ENCODE data around the gene SELP. TPM values are rescaled to one million over a fixed set of nuclear protein-coding genes. Genes with fewer than 3 reads are reported as not detected.

Gene SELP
- total RNA-seq, 2 donors from 2014 or later, result 9.1 to 10.8 TPM

GRCh38 chr1:169631249-169631648 is 1.3 kb upstream of the SELP start:
- intact Hi-C loops (cut with DNase I), result no loop called here
- no peaks in the 10 kb centered on the region for H3K36me3 ChIP-seq
- H3K4me3 ChIP-seq, result no peak overlapping the region
- TF ChIP-seq POLR2A (IDR thresholded peaks at IDR 0.05) (no peak), POLR2AphosphoS5 (IDR thresholded peaks at IDR 0.05) (no peak), CTCF (IDR thresholded peaks at IDR 0.05) (no peak)
- no peaks in the 10 kb centered on the region for H3K9me3 ChIP-seq
- DNase-seq (ENCODE audit: low spot score), result no peak
- no peaks in the 10 kb centered on the region for H3K4me1 ChIP-seq (replicated peaks)
- H3K27me3 ChIP-seq (replicated peaks; ENCODE audit: insufficient read depth), result no peaks in the 10 kb centered on the region
- no peak overlapping the region for H3K27ac ChIP-seq
- WGBS, result 89% methylated on average over 3 of the region's 3 CpGs

- no peaks in the 10 kb centered on the region for H3K36me3 ChIP-seq
- 70% methylated on average over 2 of the region's 2 CpGs for WGBS
- no peaks in the 10 kb centered on the region for H3K27me3 ChIP-seq (replicated peaks; ENCODE audit: insufficient read depth)
- H3K4me1 ChIP-seq (replicated peaks), result no peaks in the 10 kb centered on the region
- H3K9me3 ChIP-seq, result no peaks in the 10 kb centered on the region
- no peak overlapping the region for H3K27ac ChIP-seq
- TF ChIP-seq POLR2AphosphoS5 (IDR thresholded peaks at IDR 0.05) (no peak), CTCF (IDR thresholded peaks at IDR 0.05) (no peak), POLR2A (IDR thresholded peaks at IDR 0.05) (no peak)
- no peak overlapping the region for H3K4me3 ChIP-seq
- intact Hi-C loops (cut with DNase I), result no loop called here
- DNase-seq (ENCODE audit: low spot score), result no peak
Observed at GRCh38 chr1:169624912-169625311, 5.0 kb downstream of the SELP start.

- no peaks in the 10 kb centered on the region for H3K4me1 ChIP-seq (replicated peaks)
- TF ChIP-seq POLR2AphosphoS5 (IDR thresholded peaks at IDR 0.05) (no peak), CTCF (IDR thresholded peaks at IDR 0.05) (no peak), POLR2A (IDR thresholded peaks at IDR 0.05) (no peak)
- H3K27ac ChIP-seq, result no peak overlapping the region
- no peaks in the 10 kb centered on the region for H3K36me3 ChIP-seq
- no peaks in the 10 kb centered on the region for H3K9me3 ChIP-seq
- no peak for DNase-seq (ENCODE audit: low spot score)
- no peaks in the 10 kb centered on the region for H3K27me3 ChIP-seq (replicated peaks; ENCODE audit: insufficient read depth)
- intact Hi-C loops (cut with DNase I), result no loop called here
- no peak overlapping the region for H3K4me3 ChIP-seq
Observed at GRCh38 chr1:169624122-169624521, 5.8 kb downstream of the SELP start.

GRCh38 chr1:169623132-169623926 is 6.6 kb downstream of the SELP start:
- Histone ChIP-seq H3K27ac (no peak overlapping the region), H3K9me3 (no peaks in the 10 kb centered on the region), H3K27me3 (replicated peaks; ENCODE audit: insufficient read depth) (no peaks in the 10 kb centered on the region), H3K4me3 (no peak overlapping the region), H3K4me1 (replicated peaks) (no peaks in the 10 kb centered on the region), H3K36me3 (no peaks in the 10 kb centered on the region)
- no peak for DNase-seq (ENCODE audit: low spot score)
- intact Hi-C loops (cut with DNase I), result no loop called here
- WGBS, result 87% methylated on average over 6 of the region's 6 CpGs
- TF ChIP-seq POLR2A (IDR thresholded peaks at IDR 0.05) (no peak), POLR2AphosphoS5 (IDR thresholded peaks at IDR 0.05) (no peak), CTCF (IDR thresholded peaks at IDR 0.05) (no peak)

GRCh38 chr1:169620565-169620964 is 9.4 kb downstream of the SELP start:
- Histone ChIP-seq H3K27me3 (replicated peaks; ENCODE audit: insufficient read depth) (no peaks in the 10 kb centered on the region), H3K4me1 (replicated peaks) (no peaks in the 10 kb centered on the region), H3K36me3 (no peaks in the 10 kb centered on the region), H3K4me3 (no peak overlapping the region), H3K9me3 (no peaks in the 10 kb centered on the region), H3K27ac (no peak overlapping the region)
- intact Hi-C loops (cut with DNase I), result no loop called here
- WGBS, result 93% methylated on average over 8 of the region's 8 CpGs
- TF ChIP-seq CTCF (IDR thresholded peaks at IDR 0.05) (no peak), POLR2AphosphoS5 (IDR thresholded peaks at IDR 0.05) (no peak), POLR2A (IDR thresholded peaks at IDR 0.05) (no peak)
- DNase-seq (ENCODE audit: low spot score), result no peak
